ACHN (cell line): ENCODE measurements around the gene ACTL9.

Experiments
- DNase-seq: peaks from one replicate; pipeline ENCODE4 v3.0.0-alpha.2; 2015
- in situ Hi-C: cut with HindIII; loops from 2 replicates; pipeline ENCODE4 v1.10.0; 2017; ENCODE audit warnings: low sequenced_read_pairs, low pct_ligation_motif_present, low pct_unique_long_range_greater_than_20kb

The ACTL9 gene

GRCh38 chr19:8690753-8691539, 7.6 kb downstream of the ACTL9 start:
- in situ Hi-C loops: no loop called here
- no peak for DNase-seq

GRCh38 chr19:8688930-8689329, 9.7 kb downstream of the ACTL9 start:
- in situ Hi-C loops: no loop called here
- DNase-seq: no peak

GRCh38 chr19:8686549-8686948, 12.0 kb downstream of the ACTL9 start:
- in situ Hi-C loops: no loop called here
- DNase-seq: no peak

- in situ Hi-C loops: no loop called here
- no peak for DNase-seq
Observed at GRCh38 chr19:8684001-8684902, 14.3 kb downstream of the ACTL9 start.

GRCh38 chr19:8682931-8683330, 15.7 kb downstream of the ACTL9 start:
- no peak for DNase-seq
- in situ Hi-C loops: no loop called here

- in situ Hi-C loops: no loop called here
- no peak for DNase-seq
Observed at GRCh38 chr19:8682472-8682871, 16.1 kb downstream of the ACTL9 start.

- no peak for DNase-seq
- in situ Hi-C loops: no loop called here
Observed at GRCh38 chr19:8681345-8682029, 17.1 kb downstream of the ACTL9 start.

- no peak for DNase-seq
- in situ Hi-C loops: no loop called here
Observed at GRCh38 chr19:8680676-8681344, 17.8 kb downstream of the ACTL9 start.

GRCh38 chr19:8678244-8678807, 20.3 kb downstream of the ACTL9 start:
- DNase-seq: no peak
- in situ Hi-C loops: no loop called here

GRCh38 chr19:8675066-8675465, 23.5 kb downstream of the ACTL9 start:
- in situ Hi-C loops: no loop called here
- no peak for DNase-seq

GRCh38 chr19:8673276-8673891, 25.2 kb downstream of the ACTL9 start:
- in situ Hi-C loops: no loop called here
- no peak for DNase-seq

- in situ Hi-C loops: no loop called here
- DNase-seq: no peak
Observed at GRCh38 chr19:8666814-8667405, 31.7 kb downstream of the ACTL9 start.

- in situ Hi-C loops: no loop called here
- no peak for DNase-seq
Observed at GRCh38 chr19:8665468-8666213, 33.0 kb downstream of the ACTL9 start.

- in situ Hi-C loops: no loop called here
- no peak for DNase-seq
Observed at GRCh38 chr19:8664671-8665057, 33.9 kb downstream of the ACTL9 start.

- no peak for DNase-seq
- in situ Hi-C loops: no loop called here
Observed at GRCh38 chr19:8663920-8664670, 34.5 kb downstream of the ACTL9 start.

- in situ Hi-C loops: no loop called here
- no peak for DNase-seq
Observed at GRCh38 chr19:8662263-8662662, 36.3 kb downstream of the ACTL9 start.
